ENCODE data around the gene CYP4F11.
"Not testable (repeated sequence)": the region's sequence is repeated elsewhere in the genome, so short reads cannot be mapped to it uniquely, and the experiment has no call there.

CYP4F11 gene, protein sequence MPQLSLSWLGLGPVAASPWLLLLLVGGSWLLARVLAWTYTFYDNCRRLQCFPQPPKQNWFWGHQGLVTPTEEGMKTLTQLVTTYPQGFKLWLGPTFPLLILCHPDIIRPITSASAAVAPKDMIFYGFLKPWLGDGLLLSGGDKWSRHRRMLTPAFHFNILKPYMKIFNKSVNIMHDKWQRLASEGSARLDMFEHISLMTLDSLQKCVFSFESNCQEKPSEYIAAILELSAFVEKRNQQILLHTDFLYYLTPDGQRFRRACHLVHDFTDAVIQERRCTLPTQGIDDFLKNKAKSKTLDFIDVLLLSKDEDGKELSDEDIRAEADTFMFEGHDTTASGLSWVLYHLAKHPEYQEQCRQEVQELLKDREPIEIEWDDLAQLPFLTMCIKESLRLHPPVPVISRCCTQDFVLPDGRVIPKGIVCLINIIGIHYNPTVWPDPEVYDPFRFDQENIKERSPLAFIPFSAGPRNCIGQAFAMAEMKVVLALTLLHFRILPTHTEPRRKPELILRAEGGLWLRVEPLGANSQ

DNA sequence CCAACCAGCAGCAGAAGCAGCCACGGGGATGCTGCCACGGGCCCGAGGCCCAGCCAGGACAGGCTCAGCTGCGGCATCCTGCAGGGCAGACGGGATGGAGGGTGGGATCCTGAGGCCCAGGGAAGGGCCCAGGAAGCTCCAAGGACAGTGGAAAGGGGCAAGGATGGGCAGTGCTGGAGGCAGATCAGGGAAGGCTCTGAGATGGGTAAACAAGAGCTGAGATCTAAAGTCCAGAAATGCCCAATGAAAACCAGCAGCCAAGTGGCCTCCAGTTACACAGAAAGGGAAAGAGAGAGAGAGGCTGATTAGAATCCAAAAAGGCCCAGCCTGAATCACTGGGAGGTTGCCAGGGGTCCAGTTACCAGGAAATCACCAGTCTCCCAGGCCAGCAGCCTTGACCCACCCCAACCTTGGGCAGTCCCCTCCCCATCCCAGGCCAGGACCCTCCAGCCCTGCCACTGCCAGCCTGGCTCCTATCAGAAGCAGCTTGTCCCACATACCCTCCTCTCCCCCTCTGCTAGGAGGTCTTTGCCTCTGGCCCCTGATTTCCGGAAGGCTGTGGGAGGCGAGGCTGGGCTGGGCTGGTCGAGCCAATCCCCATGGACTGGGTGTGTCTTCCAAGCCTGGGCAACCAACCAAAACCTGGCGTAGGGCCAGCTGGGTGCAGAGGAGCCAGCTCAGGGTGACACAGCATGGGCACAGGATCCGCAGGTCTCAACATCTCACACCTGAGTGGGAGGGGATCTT lies at the start of gene CYP4F11:
Gene CYP4F11, minus strand, starts transcription at position 198 of the 747 bp plus-strand sequence. Its CDS starts 121 bp downstream, at position 77.
- DNase-seq (ENCODE audit: low spot score) = no peak

DNA sequence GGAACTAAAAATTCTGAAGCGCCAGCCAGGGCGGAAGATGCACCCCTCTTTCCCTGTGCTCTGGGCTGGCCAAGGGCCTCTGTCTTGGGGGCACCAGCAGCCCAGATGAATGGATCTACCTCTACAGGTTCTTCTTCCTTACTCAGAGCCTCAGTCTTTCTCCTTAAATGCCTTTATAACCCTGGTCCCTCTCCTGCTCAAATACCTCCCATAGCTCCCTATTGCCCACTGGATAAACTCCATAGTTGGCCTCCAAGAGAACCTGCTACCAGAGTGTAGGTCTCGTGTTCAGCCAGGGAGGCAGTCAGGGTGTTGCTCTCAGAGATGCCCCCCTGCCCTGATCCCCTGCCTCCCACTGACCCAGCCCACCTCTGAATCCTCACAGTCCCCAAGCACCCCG lies 45.0 kb upstream of the CYP4F11 start:
- DNase-seq (ENCODE audit: low spot score) = no peak

DNA sequence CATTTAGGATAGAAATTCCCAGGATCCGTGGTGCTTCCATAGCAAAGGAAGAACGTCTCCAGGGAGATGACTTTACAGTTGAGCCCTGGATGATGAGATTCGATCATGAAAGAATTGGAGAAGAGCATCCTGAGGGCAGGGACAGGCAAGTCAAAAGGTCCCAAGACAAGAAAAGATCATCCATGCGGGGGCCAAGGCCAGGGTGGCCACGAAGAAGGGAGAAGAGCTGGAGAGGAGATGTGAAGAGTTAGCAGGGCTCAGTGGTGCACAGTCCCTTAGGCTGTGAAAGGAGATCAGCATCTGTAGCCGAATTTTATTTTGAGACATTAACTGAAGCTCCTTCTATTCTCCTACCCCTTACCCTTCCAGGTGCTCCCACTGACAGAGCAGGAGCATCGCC lies 43.4 kb upstream of the CYP4F11 start:
- no peak for DNase-seq (ENCODE audit: low spot score)

- no peak for DNase-seq (ENCODE audit: low spot score)
Measured at GRCh38 chr19:15976836-15977689, 42.7 kb upstream of the CYP4F11 start.

GRCh38 chr19:15974856-15975255 lies 40.5 kb upstream of the CYP4F11 start:
- no peak for DNase-seq (ENCODE audit: low spot score)

GRCh38 chr19:15972043-15972442 lies 37.7 kb upstream of the CYP4F11 start:
- DNase-seq (ENCODE audit: low spot score) = not testable (repeated sequence)

- no peak for DNase-seq (ENCODE audit: low spot score)
Measured at GRCh38 chr19:15971224-15971780, 37.0 kb upstream of the CYP4F11 start.

DNA sequence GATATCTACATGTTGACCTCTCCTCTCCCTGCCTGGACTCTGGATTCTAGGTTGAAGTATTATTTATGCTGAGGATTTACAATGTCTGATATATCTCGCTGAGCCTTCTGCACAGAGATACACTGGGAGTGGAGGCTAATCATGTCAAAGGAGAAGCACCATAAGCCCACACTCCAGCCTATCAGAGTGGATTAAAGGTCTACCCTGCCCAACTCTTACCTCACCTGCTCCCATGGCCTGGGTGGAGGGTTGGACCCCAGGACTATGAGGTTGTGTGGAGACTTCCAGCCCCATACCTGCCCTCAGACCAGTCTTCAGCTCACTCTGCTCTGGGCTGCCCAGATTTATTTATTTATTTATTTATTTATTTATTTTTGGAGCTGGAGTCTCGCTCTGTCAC lies 29.9 kb upstream of the CYP4F11 start:
- DNase-seq (ENCODE audit: low spot score) = no peak

GRCh38 chr19:15962319-15962718 lies 28.0 kb upstream of the CYP4F11 start:
- DNase-seq (ENCODE audit: low spot score) = no peak

DNA sequence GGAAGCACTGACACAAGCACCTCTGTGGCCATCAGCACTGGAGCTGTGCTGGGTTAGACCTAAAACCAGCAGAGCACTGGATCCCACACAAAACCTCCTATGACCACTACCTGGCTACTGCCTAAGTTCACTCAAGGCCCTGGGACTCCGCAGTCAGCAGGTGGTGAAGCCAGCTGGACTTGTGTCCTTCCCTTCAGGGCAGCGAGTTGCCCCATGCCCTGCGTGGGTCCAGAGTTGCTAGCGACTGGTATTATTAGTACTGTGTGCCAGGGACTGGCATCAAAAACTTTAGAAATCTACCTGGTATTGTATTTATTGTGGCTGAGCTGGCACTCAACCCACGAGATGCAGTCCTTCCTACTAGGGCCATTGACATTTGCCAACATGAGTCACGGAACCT lies 20.5 kb upstream of the CYP4F11 start:
- DNase-seq (ENCODE audit: low spot score) = no peak

DNA sequence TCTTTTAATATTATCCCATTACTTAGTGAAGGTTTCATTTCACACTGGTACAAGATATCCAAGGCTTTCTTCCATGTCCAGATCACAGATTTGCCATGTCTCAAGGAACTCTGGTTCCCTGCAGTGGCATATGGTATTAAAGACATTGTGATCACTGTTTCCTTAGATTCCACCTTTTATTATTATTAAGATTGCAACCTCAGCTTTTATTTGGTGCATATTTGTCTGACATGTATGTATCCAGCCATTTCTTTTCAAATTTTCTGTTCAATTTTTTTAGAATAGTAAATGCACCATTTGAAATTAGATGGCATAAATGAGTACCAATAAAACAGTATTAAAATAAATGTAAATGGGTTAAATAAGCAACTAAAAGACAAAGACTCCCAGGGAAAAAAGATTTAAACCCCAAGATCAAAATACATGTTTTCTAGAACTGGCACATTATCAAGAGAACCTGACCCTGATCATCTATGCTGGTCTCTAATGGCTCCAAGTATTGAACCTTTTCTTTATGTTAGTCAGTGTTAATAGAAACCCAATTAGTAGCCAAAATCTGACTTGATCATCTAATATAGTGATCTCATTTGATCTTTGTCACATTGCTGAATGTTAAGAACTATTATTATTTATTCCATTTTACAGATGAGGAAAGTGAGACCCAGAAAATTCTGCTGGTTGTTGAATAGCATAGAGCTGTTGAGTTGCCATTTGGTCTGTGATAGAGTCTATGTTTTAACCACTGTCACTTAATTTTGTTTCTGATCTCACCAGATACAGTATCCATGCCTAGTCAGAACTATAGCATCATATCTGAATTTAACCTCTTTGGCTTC lies 14.1 kb upstream of the CYP4F11 start, which contains the start of gene OR10H4:
Gene OR10H4, plus strand, starts transcription at position 786 of the 836 bp plus-strand sequence. Its CDS starts 0 bp downstream, at position 786.
- DNase-seq (ENCODE audit: low spot score) = no peak

DNA sequence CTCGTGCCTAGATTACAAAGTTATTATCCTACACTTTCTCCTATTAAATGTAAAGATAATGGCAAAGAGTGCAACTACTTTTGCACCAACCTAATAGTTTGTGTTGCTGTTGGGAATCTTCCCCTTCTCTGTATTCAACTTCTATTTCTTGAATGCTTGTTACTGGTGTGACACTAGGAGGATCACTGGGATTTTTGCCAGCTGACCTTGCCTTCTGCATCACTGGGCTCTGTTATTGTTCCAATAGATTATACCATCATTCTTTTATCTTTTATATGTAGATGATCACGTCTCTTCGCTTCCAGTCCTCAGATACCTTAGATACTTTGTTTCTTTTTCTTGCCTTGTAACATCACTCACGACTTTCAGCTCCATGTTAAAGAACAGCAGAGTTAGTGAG lies 11.0 kb upstream of the CYP4F11 start:
- DNase-seq (ENCODE audit: low spot score) = no peak

- DNase-seq (ENCODE audit: low spot score) = no peak
Measured at GRCh38 chr19:15944401-15944800, 10.1 kb upstream of the CYP4F11 start.

GRCh38 chr19:15937771-15938170 lies 3.4 kb upstream of the CYP4F11 start:
- no peak for DNase-seq (ENCODE audit: low spot score)

DNA sequence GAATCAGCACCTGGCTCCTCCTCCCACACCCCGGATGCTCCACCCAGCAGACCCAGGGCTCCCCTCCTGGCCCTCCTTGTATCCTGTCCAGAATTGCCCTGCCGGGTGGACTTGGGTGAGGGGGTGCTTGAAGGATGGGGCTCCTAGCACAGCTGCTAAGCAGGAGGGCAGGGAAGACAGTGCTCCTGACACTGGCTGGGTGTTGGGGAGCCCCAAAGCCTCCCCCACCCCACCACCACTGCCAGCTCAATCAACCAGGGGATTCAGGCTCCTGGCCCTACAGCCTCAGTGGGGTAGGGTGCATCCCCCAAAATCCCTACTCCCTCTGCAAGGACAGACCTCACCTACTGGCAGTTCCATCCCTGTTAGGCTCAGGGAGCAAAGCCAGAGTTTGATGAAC lies 2.6 kb upstream of the CYP4F11 start:
- no peak for DNase-seq (ENCODE audit: low spot score)

DNA sequence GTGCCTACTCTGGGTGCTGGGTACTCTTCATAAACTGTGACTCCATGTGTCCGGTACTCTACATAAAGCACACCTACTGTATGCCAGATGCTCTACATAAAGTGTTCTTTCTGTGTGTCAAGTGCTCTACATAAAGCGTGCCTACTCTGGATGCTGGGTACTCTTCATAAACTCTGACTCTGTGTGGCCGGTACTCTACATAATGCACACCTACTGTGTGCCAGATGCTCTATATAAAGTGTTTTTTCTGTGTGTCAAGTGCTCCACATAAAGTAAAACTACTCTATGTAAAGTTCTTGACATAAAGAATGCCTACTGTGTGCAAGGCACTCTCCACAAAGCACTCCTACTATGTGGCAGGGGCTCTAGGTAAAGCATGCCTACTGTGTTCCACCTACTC lies 1.8 kb upstream of the CYP4F11 start:
- DNase-seq (ENCODE audit: low spot score) = no peak

DNA sequence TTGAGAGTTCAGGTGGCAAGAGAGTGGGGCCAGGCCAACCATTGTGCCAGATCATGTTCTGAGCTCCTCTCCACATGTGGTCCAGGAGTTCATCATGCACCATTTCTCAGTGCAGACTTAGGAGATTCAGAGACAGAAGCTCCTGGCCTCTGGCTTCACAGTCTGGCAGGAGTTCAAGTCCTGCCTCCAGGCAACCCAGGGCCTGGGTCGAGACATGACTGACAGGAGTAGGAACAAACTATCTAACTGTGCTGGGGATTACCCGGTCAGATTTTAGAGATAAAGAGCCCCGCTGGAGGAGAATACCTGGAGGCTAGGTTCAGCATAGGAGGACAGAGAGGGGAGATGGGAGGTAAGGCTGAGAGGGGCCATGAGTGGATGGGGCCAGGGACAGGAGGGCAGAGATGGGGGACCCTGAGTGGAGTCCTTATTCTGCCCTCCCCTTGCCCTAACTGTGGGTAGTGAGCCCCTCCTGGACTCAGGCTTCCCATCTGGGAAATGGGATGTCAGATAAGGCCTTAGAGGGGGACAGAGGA lies 906 bp upstream of the CYP4F11 start:
- DNase-seq (ENCODE audit: low spot score) = no peak

DNA sequence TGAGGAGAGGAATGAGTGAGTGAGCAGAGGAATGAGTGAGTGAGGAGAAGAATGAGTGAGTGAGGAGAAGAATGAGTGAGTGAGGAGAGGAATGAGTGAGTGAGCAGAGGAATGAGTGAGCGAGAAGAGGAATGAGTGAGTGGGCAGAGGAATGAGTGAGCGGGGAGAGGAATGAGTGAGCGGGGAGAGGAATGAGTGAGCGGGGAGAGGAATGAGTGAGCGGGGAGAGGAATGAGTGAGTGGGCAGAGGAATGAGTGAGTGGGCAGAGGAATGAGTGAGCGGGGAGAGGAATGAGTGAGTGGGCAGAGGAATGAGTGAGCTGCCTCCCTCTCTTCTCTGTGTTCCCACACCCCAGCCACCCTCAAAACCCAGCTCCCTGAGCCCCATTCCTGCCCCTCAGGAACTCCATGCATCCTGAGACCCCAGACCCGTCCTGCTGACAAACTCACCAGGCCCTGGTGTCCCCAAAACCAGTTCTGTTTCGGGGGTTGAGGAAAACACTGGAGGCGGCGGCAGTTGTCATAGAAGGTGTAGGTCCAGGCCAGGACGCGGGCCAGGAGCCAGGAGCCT lies 483 bp downstream of the CYP4F11 start:
- DNase-seq (ENCODE audit: low spot score) = not testable (repeated sequence)

DNA sequence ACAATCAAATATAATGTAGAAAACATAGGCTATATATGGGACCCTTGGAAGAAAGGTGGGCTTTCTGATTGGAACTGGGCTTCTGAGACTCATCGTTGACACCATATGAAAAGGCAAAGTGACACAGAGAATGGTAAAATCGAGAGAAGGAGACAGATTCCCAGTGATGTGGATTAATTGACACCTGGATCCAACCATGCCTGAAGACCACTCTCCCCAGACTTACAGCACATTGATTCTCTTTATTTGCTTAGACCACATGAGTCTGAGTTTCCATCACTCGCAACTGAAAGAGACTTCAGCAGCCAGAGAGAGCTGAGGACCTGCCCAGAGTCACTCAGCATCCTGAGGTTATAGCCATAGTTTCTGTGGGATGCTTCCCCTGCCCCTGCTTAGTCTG lies 6.0 kb downstream of the CYP4F11 start:
- no peak for DNase-seq (ENCODE audit: low spot score)

DNA sequence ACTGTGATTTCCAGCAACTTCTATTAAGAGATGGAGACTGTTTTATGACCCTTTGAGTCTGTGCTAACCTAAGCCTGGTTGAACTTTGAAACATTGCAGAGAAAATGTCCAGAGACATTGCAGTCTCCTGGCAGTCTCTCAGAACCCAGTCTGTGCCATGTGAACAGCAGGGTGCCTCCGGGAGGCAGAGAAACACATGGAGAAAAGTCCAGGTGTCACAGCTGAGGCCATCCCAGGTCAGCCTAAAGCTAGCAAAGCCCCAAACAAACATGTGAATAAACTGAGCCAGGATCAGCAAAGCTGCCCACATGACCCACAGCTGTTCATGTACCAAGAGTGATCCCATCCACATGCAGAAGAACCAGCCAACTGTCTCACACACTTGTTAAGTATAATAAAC lies 7.8 kb downstream of the CYP4F11 start:
- DNase-seq (ENCODE audit: low spot score) = no peak

All from AG08396 (cell line).